ENCODE measurements around the gene TPCN1. TPM values are rescaled to one million over a fixed set of nuclear protein-coding genes. Genes with fewer than 3 reads are reported as not detected.
A peak's percentile ranks its signal among the peaks of the same experiment; 100 is the strongest.

Gene TPCN1
- total and polyA plus RNA-seq, 4 donors = 20.8 to 61.7 (median 30.7) TPM

GRCh38 chr12:113271466-113271852, 50.2 kb downstream of the TPCN1 start:
- H3K9ac ChIP-seq (ENCODE audit: insufficient read depth in 1 of 2, low read length in 2 of 2) = no peak overlapping the region
- H3K4me3 ChIP-seq = no peak overlapping the region
- ATAC-seq (ENCODE audit: insufficient read depth, low FRiP score) = no peak

GRCh38 chr12:113271853-113272561, 50.7 kb downstream of the TPCN1 start:
- H3K9ac ChIP-seq (ENCODE audit: insufficient read depth in 1 of 2, low read length in 2 of 2) = peak overlapping the region in 1 of 2 donors; percentile 8
- no peak overlapping the region for H3K4me3 ChIP-seq
- DNase-seq (peak; percentile 75 to 92 (median 89)), ATAC-seq (ENCODE audit: insufficient read depth, low FRiP score) (peak; percentile 81)
- H3K4me1 ChIP-seq (ENCODE audit: control insufficient read depth in 5 of 5, insufficient read depth in 5 of 5, low read length in 5 of 5) = peaks cover 0 to 19% (median 3%) of the 10 kb centered on the region in 5 donors
- TF ChIP-seq CTCF (IDR thresholded peaks at IDR 0.05; ENCODE audit: control extremely low read depth, extremely low read depth) = no peak
- no peaks in the 10 kb centered on the region for H3K9me3 ChIP-seq (ENCODE audit: control insufficient read depth in 4 of 4, insufficient read depth in 3 of 4, low read length in 3 of 4)
- H3K36me3 ChIP-seq (ENCODE audit: control insufficient read depth in 4 of 4, insufficient read depth in 4 of 4, low read length in 4 of 4) = peaks cover 4 to 44% (median 15%) of the 10 kb centered on the region in 4 donors
- H3K27ac ChIP-seq (ENCODE audit: low read depth in 1 of 2, low read length in 1 of 2) = peak overlapping the region; percentile 69 to 88
- no peaks in the 10 kb centered on the region for H3K27me3 ChIP-seq (ENCODE audit: control insufficient read depth in 3 of 3, insufficient read depth in 3 of 3, low read length in 2 of 3)
- 56 to 58% methylated on average over 12 of the region's 12 CpGs for WGBS, 2 donors

More at GRCh38 chr12:113271466-113271852, 50.2 kb downstream of the TPCN1 start:
- Histone ChIP-seq H3K36me3 (ENCODE audit: control insufficient read depth in 4 of 4, insufficient read depth in 4 of 4, low read length in 4 of 4) (peaks cover 4 to 42% (median 13%) of the 10 kb centered on the region in 4 donors), H3K27ac (ENCODE audit: low read depth in 1 of 2, low read length in 1 of 2) (peak overlapping the region; percentile 69 to 88), H3K4me1 (ENCODE audit: control insufficient read depth in 5 of 5, insufficient read depth in 5 of 5, low read length in 5 of 5) (peaks cover 0 to 19% (median 3%) of the 10 kb centered on the region in 5 donors), H3K27me3 (ENCODE audit: control insufficient read depth in 3 of 3, insufficient read depth in 3 of 3, low read length in 2 of 3) (no peaks in the 10 kb centered on the region), H3K9me3 (ENCODE audit: control insufficient read depth in 4 of 4, insufficient read depth in 3 of 4, low read length in 3 of 4) (no peaks in the 10 kb centered on the region)
- peak in 2 of 3 donors; percentile 5 to 13 for DNase-seq
- TF ChIP-seq CTCF (IDR thresholded peaks at IDR 0.05; ENCODE audit: control extremely low read depth, extremely low read depth) = no peak
- WGBS, 2 donors = 79 to 86% methylated on average over 10 of the region's 10 CpGs

- Histone ChIP-seq H3K27me3 (ENCODE audit: control insufficient read depth in 3 of 3, insufficient read depth in 3 of 3, low read length in 2 of 3) (no peaks in the 10 kb centered on the region), H3K36me3 (ENCODE audit: control insufficient read depth in 4 of 4, insufficient read depth in 4 of 4, low read length in 4 of 4) (peaks cover 4 to 48% (median 23%) of the 10 kb centered on the region in 4 donors), H3K4me3 (no peak overlapping the region), H3K27ac (ENCODE audit: low read depth in 1 of 2, low read length in 1 of 2) (peak overlapping the region in 1 of 2 donors; percentile 69), H3K4me1 (ENCODE audit: control insufficient read depth in 5 of 5, insufficient read depth in 5 of 5, low read length in 5 of 5) (peaks cover 0 to 19% (median 3%) of the 10 kb centered on the region in 5 donors), H3K9me3 (ENCODE audit: control insufficient read depth in 4 of 4, insufficient read depth in 3 of 4, low read length in 3 of 4) (no peaks in the 10 kb centered on the region), H3K9ac (ENCODE audit: insufficient read depth in 1 of 2, low read length in 2 of 2) (no peak overlapping the region)
- DNase-seq = no peak
- no peak for TF ChIP-seq CTCF (IDR thresholded peaks at IDR 0.05; ENCODE audit: control extremely low read depth, extremely low read depth)
- no peak for ATAC-seq (ENCODE audit: insufficient read depth, low FRiP score)
- WGBS, 2 donors = 94% methylated on average over 13 of the region's 13 CpGs
Measured at GRCh38 chr12:113273053-113273725, 51.9 kb downstream of the TPCN1 start.
